ENCODE measurements around the gene PCDH10.

- TF ChIP-seq POLR2A (IDR thresholded peaks at IDR 0.05), result no peak
- no peak for TF ChIP-seq CTCF (IDR thresholded peaks at IDR 0.05)
Measured at GRCh38 chr4:133162941-133163340, 13.8 kb downstream of the PCDH10 start.
